SK-N-MC (cell line): Measurements from ENCODE around the gene MUC21.

Experiments
- EZH2 ChIP-seq: fragments of 200-600 bp; sonication (generic); IDR thresholded peaks from one replicate; pipeline ENCODE4 v1.6.1; 2017; ENCODE audit warnings: antibody characterized with exemption
- FOXP2 ChIP-seq: optimal IDR thresholded peaks from 2 replicates; pipeline ENCODE3; 2011; ENCODE audit warnings: mild to moderate bottlenecking, moderate library complexity; ENCODE audit not compliant: insufficient read depth; ENCODE audit errors: extremely low read length, control extremely low read depth
- POLR2AphosphoS5 ChIP-seq: IDR thresholded peaks from 2 replicates; pipeline ENCODE4 v1.6.1; 2012; ENCODE audit warnings: mild to moderate bottlenecking, low read depth, low read length, borderline replicate concordance

- TF ChIP-seq EZH2 (no peak), POLR2AphosphoS5 (no peak), FOXP2 (no peak)
Observed at GRCh38 chr6:30997301-30997700, 13.8 kb downstream of the MUC21 start.
